ENCODE data around the gene SLC25A21.

The SLC25A21 gene

DNA sequence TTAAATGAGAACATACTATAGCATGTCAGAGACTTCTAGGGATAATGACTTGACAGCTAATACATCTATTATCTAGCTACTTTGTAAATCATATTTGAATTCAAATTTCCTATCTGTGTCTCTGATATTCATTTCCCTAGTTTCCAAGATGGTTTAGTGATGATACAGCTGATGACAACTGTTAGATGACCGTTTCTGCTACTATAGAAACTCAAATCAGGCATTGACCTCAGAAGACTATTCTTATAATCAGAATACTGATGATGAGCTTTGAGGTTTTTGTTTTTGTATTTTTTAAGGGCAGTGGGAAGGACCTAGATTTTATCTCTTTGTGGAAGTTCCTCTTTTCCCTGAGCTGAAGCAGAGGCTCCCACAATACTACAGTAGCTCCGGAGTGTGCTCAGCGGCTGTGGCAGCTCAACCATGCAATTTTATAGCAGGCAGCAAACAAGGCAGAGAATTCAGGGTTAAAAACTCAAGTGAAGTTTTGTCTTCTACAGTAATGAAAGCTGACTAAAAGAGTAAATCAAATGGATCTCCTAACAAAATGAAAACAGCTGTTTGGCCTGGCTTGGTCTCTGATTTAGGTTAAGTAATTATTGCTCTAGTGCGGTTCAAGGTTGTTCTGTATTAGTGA is 145.1 kb downstream of the SLC25A21 start:
- DNase-seq (ENCODE audit: insufficient read length), result no peak
- FAIRE-seq, result no peak
- TF ChIP-seq POLR2A (IDR thresholded peaks at IDR 0.05; ENCODE audit: low read depth, low read length) (no peak), TAF1 (IDR thresholded peaks at IDR 0.05; ENCODE audit: borderline replicate concordance, low read depth, low read length) (no peak), POLR2AphosphoS5 (IDR thresholded peaks at IDR 0.05; ENCODE audit: low read depth, low read length) (no peak)

DNA sequence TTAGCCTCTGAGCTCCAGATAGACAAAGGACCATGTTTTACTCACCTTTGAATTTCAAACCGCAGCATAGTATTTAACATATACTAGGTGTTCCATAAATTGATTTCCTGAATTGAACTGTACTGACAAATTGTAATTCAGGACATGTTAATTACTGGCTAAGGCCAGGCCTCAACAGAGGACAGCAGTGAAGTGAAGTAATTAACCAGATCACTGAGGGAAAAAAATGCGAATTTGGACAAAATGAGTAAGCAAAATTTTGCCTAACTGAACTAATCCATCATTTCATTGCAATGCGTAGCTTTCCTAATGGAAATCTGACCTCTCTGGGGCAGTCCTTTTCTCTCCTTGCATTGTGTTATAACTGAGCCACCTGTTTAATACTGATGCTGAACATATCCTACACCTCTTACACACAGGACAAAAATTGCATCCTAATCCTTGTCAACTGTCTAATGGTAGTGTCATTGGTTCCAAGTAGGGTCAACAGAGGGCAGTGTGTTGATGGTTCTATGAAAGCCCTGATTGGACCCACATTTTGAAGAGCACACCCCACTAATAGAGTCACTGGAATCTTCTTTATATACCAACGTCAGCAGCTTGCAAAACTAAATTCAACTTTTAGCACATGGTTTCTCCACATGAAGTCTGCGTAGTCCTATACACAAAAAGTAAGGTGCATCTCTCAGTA is 148.4 kb downstream of the SLC25A21 start:
- DNase-seq (ENCODE audit: insufficient read length) (no peak), FAIRE-seq (no peak)
- TF ChIP-seq POLR2AphosphoS5 (IDR thresholded peaks at IDR 0.05; ENCODE audit: low read depth, low read length), result no peak
- TF ChIP-seq TAF1 (IDR thresholded peaks at IDR 0.05; ENCODE audit: borderline replicate concordance, low read depth, low read length), result no peak
- no peak for TF ChIP-seq POLR2A (IDR thresholded peaks at IDR 0.05; ENCODE audit: low read depth, low read length)

DNA sequence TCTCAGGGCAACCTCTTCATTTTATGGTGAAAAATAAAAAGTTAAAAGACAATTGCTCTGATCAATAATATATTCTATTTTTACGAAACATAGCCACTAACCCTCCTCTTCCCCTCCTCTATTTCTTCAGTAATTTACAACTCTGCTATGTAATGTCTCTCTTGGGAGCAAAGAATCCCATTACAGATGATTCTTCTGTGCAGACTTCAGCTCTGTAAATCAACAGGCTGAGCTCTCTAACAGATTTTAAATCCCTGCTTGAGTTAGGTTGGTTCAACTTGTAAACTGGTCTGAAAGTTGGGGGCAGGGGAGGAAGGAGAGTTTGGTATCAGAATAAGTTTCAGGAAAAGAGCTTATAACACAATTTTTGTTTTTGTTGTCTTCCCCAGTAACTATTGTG is 151.0 kb downstream of the SLC25A21 start:
- no peak for FAIRE-seq
- TF ChIP-seq POLR2A (IDR thresholded peaks at IDR 0.05; ENCODE audit: low read depth, low read length) (no peak), TAF1 (IDR thresholded peaks at IDR 0.05; ENCODE audit: borderline replicate concordance, low read depth, low read length) (no peak), POLR2AphosphoS5 (IDR thresholded peaks at IDR 0.05; ENCODE audit: low read depth, low read length) (no peak)
- no peak for DNase-seq (ENCODE audit: insufficient read length)

DNA sequence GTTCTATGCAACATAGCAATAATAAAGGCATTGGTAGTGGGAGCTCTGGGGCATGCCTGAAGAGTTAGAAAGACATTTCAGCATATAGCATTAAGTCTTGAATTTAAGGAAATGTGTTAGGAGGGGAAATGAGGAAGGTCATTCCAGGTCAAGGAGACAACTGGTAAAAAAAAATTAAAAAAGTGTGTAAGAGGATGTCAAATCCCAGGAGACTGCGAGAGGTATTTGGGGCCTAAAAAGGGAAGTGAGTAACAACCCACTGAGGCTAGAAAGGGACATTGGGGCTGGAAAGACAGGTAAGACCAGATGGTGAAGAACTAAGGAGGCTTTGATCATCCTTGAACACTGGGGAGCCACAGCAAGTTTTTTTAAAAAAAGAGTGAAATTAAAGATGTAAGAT is 152.9 kb downstream of the SLC25A21 start:
- DNase-seq (ENCODE audit: insufficient read length) (no peak), FAIRE-seq (no peak)
- no peak for TF ChIP-seq POLR2A (IDR thresholded peaks at IDR 0.05; ENCODE audit: low read depth, low read length)
- TF ChIP-seq POLR2AphosphoS5 (IDR thresholded peaks at IDR 0.05; ENCODE audit: low read depth, low read length), result no peak
- TF ChIP-seq TAF1 (IDR thresholded peaks at IDR 0.05; ENCODE audit: borderline replicate concordance, low read depth, low read length), result no peak

DNA sequence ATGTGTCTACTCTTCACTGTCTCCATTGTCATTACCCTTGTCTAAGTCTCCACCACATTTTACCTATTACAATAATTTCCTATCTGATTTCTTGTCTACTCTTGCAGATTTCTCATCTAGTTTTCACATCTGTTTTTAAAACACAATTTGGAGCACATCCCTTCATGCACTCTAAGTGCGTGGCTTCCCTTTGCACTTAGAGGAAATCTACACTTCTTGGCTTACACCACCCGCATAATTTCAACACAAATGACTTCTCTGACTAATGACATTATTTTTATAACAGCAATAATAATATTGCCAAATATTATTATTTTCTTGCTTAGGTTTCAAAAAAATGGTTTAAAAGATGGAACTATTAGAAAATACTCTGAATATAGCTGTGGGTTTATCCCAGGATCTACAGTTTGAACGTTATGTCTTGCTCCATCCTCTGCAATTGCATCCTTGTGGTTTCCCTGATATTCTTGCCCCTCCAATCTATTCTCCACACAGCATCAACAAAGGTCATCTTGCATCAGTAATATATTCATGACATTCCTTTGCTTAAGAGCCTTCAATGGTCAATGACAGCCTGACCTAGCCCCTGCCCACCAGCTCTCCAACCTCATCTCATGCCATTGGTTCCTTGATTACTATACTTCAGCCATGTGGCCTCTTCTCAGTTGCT is 153.7 kb downstream of the SLC25A21 start:
- DNase-seq (ENCODE audit: insufficient read length), result no peak
- TF ChIP-seq POLR2AphosphoS5 (IDR thresholded peaks at IDR 0.05; ENCODE audit: low read depth, low read length) (no peak), TAF1 (IDR thresholded peaks at IDR 0.05; ENCODE audit: borderline replicate concordance, low read depth, low read length) (no peak), POLR2A (IDR thresholded peaks at IDR 0.05; ENCODE audit: low read depth, low read length) (no peak)
- FAIRE-seq, result no peak

DNA sequence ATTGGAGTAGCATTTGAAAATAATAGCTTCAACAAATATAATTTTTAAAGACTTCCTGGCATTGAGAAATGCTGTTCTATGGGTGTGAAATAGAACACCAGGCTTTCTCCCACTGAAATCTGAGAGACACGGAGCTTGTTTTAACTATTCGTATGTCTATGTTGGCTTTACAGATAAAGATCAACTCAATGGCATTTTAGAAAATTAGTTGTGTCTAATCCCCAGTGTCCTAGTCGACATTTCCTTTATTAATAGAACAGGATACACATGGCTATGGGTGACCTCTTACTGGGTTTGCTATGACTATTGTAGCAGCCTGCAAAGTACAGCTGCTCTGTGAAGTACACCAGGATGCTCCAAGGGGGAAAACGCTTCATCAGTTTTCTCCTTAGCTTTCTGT is 159.3 kb downstream of the SLC25A21 start:
- no peak for FAIRE-seq
- no peak for DNase-seq (ENCODE audit: insufficient read length)
- TF ChIP-seq TAF1 (IDR thresholded peaks at IDR 0.05; ENCODE audit: borderline replicate concordance, low read depth, low read length), result no peak
- no peak for TF ChIP-seq POLR2A (IDR thresholded peaks at IDR 0.05; ENCODE audit: low read depth, low read length)
- TF ChIP-seq POLR2AphosphoS5 (IDR thresholded peaks at IDR 0.05; ENCODE audit: low read depth, low read length), result no peak

DNA sequence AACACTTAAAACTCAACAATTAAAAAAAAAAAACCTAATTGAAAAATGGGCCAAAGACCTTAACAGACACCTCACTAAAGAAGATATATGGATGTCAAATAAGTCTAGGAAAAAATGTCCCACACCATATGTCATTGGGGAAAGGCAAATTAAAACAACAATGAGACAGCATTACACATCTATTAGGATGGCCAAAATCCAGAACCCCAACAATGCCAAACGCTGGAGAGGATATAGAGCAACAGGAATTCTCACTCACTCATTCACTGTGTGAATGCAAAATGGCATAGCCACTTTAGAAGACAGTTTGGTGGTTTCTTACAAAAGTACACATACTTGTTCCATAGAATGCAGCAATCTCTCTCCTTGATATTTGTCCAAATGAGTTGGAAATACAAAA is 173.7 kb downstream of the SLC25A21 start:
- FAIRE-seq (no peak), DNase-seq (ENCODE audit: insufficient read length) (no peak)
- TF ChIP-seq TAF1 (IDR thresholded peaks at IDR 0.05; ENCODE audit: borderline replicate concordance, low read depth, low read length), result no peak
- no peak for TF ChIP-seq POLR2AphosphoS5 (IDR thresholded peaks at IDR 0.05; ENCODE audit: low read depth, low read length)
- no peak for TF ChIP-seq POLR2A (IDR thresholded peaks at IDR 0.05; ENCODE audit: low read depth, low read length)

DNA sequence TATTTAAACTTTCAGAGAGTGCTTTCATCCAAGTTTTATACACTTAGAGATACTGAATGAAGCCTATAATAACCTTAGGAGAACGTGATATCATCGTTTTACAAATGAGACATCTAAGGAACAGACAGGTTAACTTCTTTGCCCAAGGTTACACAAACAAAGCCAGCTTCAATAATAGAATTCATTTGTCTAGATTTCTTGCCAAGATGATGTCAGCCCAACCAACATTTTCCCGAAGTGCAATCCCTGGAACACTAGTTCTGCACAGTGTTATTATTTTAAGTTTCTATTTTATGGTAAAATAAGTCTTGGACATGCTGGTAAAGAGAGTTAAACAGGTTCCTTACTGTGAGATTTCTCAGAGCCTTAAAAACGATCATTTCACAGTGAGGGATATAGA is 174.6 kb downstream of the SLC25A21 start:
- FAIRE-seq (no peak), DNase-seq (ENCODE audit: insufficient read length) (no peak)
- TF ChIP-seq TAF1 (IDR thresholded peaks at IDR 0.05; ENCODE audit: borderline replicate concordance, low read depth, low read length) (no peak), POLR2AphosphoS5 (IDR thresholded peaks at IDR 0.05; ENCODE audit: low read depth, low read length) (no peak), POLR2A (IDR thresholded peaks at IDR 0.05; ENCODE audit: low read depth, low read length) (no peak)

DNA sequence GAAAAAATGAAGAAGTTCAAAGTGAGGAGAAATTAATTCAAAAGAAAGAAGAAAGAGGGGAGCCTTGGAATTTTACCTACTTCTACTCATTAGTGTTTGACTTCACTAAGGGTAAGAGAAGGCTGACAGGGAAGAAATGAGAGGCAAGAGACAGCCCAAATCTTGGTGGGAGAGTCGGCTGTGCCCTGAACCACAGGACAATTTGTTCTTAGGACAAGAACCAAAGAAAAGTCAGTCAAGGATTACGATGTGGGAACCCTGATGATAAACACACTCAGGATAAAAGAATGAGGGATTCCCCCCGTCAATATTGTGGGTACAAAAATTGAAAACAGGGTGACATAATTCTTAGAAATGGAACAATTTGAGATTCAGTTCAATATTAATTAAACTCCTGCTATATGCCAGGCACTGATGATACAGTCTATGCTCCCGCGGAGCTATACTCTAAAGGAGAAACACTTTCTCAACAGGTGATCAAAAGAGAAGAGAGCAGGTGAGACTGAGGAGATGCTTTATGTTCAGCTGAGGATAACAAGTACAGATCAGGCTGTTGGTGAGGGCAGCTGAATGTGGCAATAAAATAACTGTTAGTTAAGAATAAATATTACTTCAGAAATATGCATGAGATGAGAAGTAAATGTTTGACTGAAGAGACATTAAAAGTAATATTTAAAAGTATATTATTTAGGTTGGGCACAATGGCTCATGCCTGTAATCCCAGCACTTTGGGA is 175.4 kb downstream of the SLC25A21 start:
- TF ChIP-seq POLR2AphosphoS5 (IDR thresholded peaks at IDR 0.05; ENCODE audit: low read depth, low read length), result no peak
- TF ChIP-seq TAF1 (IDR thresholded peaks at IDR 0.05; ENCODE audit: borderline replicate concordance, low read depth, low read length), result no peak
- TF ChIP-seq POLR2A (IDR thresholded peaks at IDR 0.05; ENCODE audit: low read depth, low read length), result no peak
- DNase-seq (ENCODE audit: insufficient read length) (no peak), FAIRE-seq (no peak)

DNA sequence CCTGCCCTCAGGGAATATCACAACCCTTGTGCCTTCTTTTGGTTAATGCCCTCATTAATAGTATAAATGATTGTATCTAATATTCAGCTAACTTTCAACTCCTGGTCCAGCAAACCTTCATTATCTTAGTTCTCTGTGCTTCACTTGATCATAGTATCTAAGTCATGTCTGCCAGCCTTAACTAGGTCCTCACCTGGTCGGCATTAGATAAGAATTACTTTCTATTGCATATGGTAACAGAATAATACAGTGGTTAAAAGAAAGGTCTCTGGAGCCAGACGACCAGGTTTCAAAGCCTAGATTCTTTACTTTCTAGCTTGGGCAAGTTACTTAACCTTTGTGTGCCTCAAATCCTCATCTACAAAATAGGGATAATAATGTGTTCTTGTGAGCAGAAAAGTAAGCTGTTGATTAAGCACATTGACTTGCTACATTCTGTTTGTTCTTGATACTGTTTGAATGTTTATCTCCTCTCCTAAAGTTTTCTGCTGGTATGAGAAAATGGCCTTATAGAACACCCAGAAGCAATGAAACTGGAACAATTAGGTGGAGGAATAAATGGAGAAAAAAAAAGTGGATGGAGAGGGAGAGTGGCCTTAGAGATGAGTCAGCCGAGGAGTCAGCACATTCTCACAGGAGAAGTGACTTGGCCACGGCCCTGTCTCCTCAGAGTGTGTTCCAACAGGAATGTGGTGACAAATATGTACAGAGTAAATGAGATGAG is 176.1 kb downstream of the SLC25A21 start:
- no peak for DNase-seq (ENCODE audit: insufficient read length)
- no peak for FAIRE-seq
- TF ChIP-seq POLR2A (IDR thresholded peaks at IDR 0.05; ENCODE audit: low read depth, low read length) (no peak), POLR2AphosphoS5 (IDR thresholded peaks at IDR 0.05; ENCODE audit: low read depth, low read length) (no peak), TAF1 (IDR thresholded peaks at IDR 0.05; ENCODE audit: borderline replicate concordance, low read depth, low read length) (no peak)

DNA sequence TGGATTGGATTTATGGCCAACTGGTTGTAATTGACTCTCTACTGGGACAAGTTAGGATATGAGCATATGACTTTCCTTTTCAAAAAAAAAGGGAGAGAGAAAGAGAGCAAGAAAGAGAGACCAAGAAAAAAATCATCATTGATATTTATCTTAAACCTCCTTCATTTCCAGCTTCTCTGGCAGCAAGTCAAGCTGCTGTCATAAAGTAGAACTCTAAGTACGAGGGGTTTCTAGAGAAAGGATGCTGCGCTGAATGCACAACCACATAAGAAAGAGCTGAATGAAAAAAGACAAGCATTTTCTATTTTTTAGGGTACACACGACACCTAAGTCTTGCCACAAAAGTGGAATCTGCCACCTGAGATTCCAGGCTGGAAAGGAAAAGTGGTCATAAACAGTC is 182.6 kb downstream of the SLC25A21 start:
- FAIRE-seq (no peak), DNase-seq (ENCODE audit: insufficient read length) (no peak)
- TF ChIP-seq TAF1 (IDR thresholded peaks at IDR 0.05; ENCODE audit: borderline replicate concordance, low read depth, low read length), result no peak
- no peak for TF ChIP-seq POLR2AphosphoS5 (IDR thresholded peaks at IDR 0.05; ENCODE audit: low read depth, low read length)
- no peak for TF ChIP-seq POLR2A (IDR thresholded peaks at IDR 0.05; ENCODE audit: low read depth, low read length)
